Measurements from ENCODE around the gene DIPK1C.

GRCh38 chr18:74429096-74429495 is 28.0 kb downstream of the DIPK1C start:
- TF ChIP-seq CTCF (IDR thresholded peaks at IDR 0.05; ENCODE audit: insufficient read depth, low read depth, low read length) (no peak), EZH2 (IDR thresholded peaks at IDR 0.05; ENCODE audit: insufficient read depth, low read length) (no peak)

Data from astrocyte (in vitro differentiated cells and primary cell).